Trophoblast cell (in vitro differentiated cells and primary cell): Measurements from ENCODE around the gene SRF.

Experiments
- DNase-seq, 2 donors: peaks; one replicate each; pipeline ENCODE4 v3.0.0-alpha.2; 2016
- H2AFZ ChIP-seq: 2 replicates; pipeline ENCODE4 v1.6.1; 2013; ENCODE audit warnings: low read length, moderate library complexity, mild to moderate bottlenecking; ENCODE audit not compliant: insufficient read depth, poor library complexity
- H2AK5ac ChIP-seq: 2 replicates; pipeline ENCODE4 v1.6.1; 2013; ENCODE audit warnings: mild to moderate bottlenecking, low read length
- H2BK120ac ChIP-seq: 2 replicates; pipeline ENCODE4 v1.6.1; 2013; ENCODE audit warnings: low read length, mild to moderate bottlenecking, moderate library complexity; ENCODE audit not compliant: insufficient read depth, poor library complexity
- H2BK12ac ChIP-seq: 2 replicates; pipeline ENCODE4 v1.6.1; 2013; ENCODE audit warnings: mild to moderate bottlenecking, low read length, moderate library complexity
- H2BK5ac ChIP-seq: 2 replicates; pipeline ENCODE4 v1.6.1; 2013; ENCODE audit warnings: low read length, low read depth, moderate library complexity, mild to moderate bottlenecking; ENCODE audit not compliant: poor library complexity
- H3K14ac ChIP-seq: 2 replicates; pipeline ENCODE4 v1.6.1; 2013; ENCODE audit warnings: mild to moderate bottlenecking, low read length
- H3K18ac ChIP-seq: 2 replicates; pipeline ENCODE4 v1.6.1; 2013; ENCODE audit warnings: mild to moderate bottlenecking, low read length
- H3K23ac ChIP-seq: 2 replicates; pipeline ENCODE4 v1.6.1; 2013; ENCODE audit warnings: low read length
- H3K27ac ChIP-seq: 2 replicates; pipeline ENCODE4 v1.5.1; 2013; ENCODE audit warnings: low read depth, mild to moderate bottlenecking, inconsistent platforms, low read length, moderate library complexity
- H3K27me3 ChIP-seq: 2 replicates; pipeline ENCODE4 v1.6.1; 2013; ENCODE audit warnings: inconsistent platforms, mild to moderate bottlenecking, low read length, moderate library complexity; ENCODE audit not compliant: insufficient read depth
- H3K36me3 ChIP-seq, 2 experiments: 1 replicate in 1 of 2; 2 replicates in 1 of 2; pipeline ENCODE4 v1.6.1; 2013; ENCODE audit warnings: low read length in 2 of 2, mild to moderate bottlenecking in 2 of 2, moderate library complexity in 1 of 2; ENCODE audit not compliant: insufficient read depth in 2 of 2, control insufficient read depth in 1 of 2
- H3K4ac ChIP-seq: 2 replicates; pipeline ENCODE4 v1.6.1; 2013; ENCODE audit warnings: low read depth, mild to moderate bottlenecking, low read length, moderate library complexity
- H3K4me1 ChIP-seq, 2 experiments: 1 replicate in 1 of 2; 2 replicates in 1 of 2; pipeline ENCODE4 v1.6.1; 2013; ENCODE audit warnings: low read length in 2 of 2, mild to moderate bottlenecking in 2 of 2, moderate library complexity in 1 of 2; ENCODE audit not compliant: insufficient read depth in 2 of 2, control insufficient read depth in 1 of 2
- H3K4me2 ChIP-seq: 2 replicates; pipeline ENCODE4 v1.6.1; 2013; ENCODE audit warnings: inconsistent platforms, mild to moderate bottlenecking, low read length, moderate library complexity
- H3K4me3 ChIP-seq: 2 replicates; pipeline ENCODE4 v1.5.1; 2013; ENCODE audit warnings: mild to moderate bottlenecking, low read depth, low read length, inconsistent platforms
- H3K79me1 ChIP-seq: one replicate; pipeline ENCODE4 v1.6.1; 2013; ENCODE audit warnings: low read length
- H3K79me2 ChIP-seq: 2 replicates; pipeline ENCODE4 v1.6.1; 2013; ENCODE audit warnings: low read length, mild to moderate bottlenecking; ENCODE audit not compliant: control insufficient read depth, insufficient read depth, poor library complexity
- H3K9ac ChIP-seq: 2 replicates; pipeline ENCODE4 v1.6.1; 2013; ENCODE audit warnings: mild to moderate bottlenecking, low read length
- H3K9me3 ChIP-seq: 2 replicates; pipeline ENCODE4 v1.6.1; 2013; ENCODE audit warnings: low read depth, mild to moderate bottlenecking, control low read depth, inconsistent platforms, low read length; ENCODE audit not compliant: insufficient read depth
- H4K12ac ChIP-seq: 2 replicates; pipeline ENCODE4 v1.6.1; 2013; ENCODE audit warnings: low read depth, mild to moderate bottlenecking, low read length, moderate library complexity
- H4K8ac ChIP-seq: 2 replicates; pipeline ENCODE4 v1.6.1; 2013; ENCODE audit warnings: low read depth, mild to moderate bottlenecking, low read length, moderate library complexity
- H4K91ac ChIP-seq: one replicate; pipeline ENCODE4 v1.6.1; 2013; ENCODE audit warnings: low read depth, mild to moderate bottlenecking, low read length, moderate library complexity
- WGBS: extraction: QIAGEN DNeasy Blood & Tissue Kit; methylation state at CpG from one replicate; pipeline ENCODE4 v1.1.7; 2013; ENCODE audit warnings: missing lambda C conversion rate; ENCODE audit not compliant: insufficient read length, insufficient coverage; ENCODE audit errors: extremely low coverage; 5-methylcytosine and 5-hydroxymethylcytosine counted together

Gene SRF

GRCh38 chr6:43163899-43164298 lies 7.2 kb upstream of the SRF start:
- no peak overlapping the region for H3K18ac ChIP-seq
- no peak overlapping the region for H3K9ac ChIP-seq
- no peak overlapping the region for H3K4ac ChIP-seq
- no peak overlapping the region for H4K12ac ChIP-seq
- no peak overlapping the region for H2AK5ac ChIP-seq
- H3K4me2 ChIP-seq: no peak overlapping the region
- no peak overlapping the region for H2BK5ac ChIP-seq
- H4K8ac ChIP-seq: no peak overlapping the region
- H3K79me2 ChIP-seq: no peaks in the 10 kb centered on the region
- no peak for DNase-seq
- H2BK120ac ChIP-seq: no peak overlapping the region
- no peak overlapping the region for H3K4me3 ChIP-seq
- no peaks in the 10 kb centered on the region for H3K4me1 ChIP-seq
- no peaks in the 10 kb centered on the region for H3K79me1 ChIP-seq
- no peak overlapping the region for H3K23ac ChIP-seq
- H4K91ac ChIP-seq: no peak overlapping the region
- H2AFZ ChIP-seq: no peak overlapping the region
- no peaks in the 10 kb centered on the region for H3K27me3 ChIP-seq
- no peaks in the 10 kb centered on the region for H3K9me3 ChIP-seq
- no peak overlapping the region for H2BK12ac ChIP-seq
- H3K14ac ChIP-seq: no peak overlapping the region
- no peak overlapping the region for H3K27ac ChIP-seq
- H3K36me3 ChIP-seq: peaks cover 28 to 31% of the 10 kb centered on the region in 2 experiments

- Histone ChIP-seq H3K79me2 (peaks cover 23% of the 10 kb centered on the region), H3K36me3 (peaks cover 6 to 7% of the 10 kb centered on the region in 2 experiments), H4K12ac (peak overlapping the region; percentile 54), H4K8ac (peak overlapping the region; percentile 93), H3K4me3 (peak overlapping the region; percentile 71), H3K23ac (no peak overlapping the region), H2BK120ac (peak overlapping the region; percentile 82), H4K91ac (peak overlapping the region; percentile 94), H3K9ac (peak overlapping the region; percentile 72), H3K27ac (peak overlapping the region; percentile 89), H3K9me3 (no peaks in the 10 kb centered on the region), H2AK5ac (peak overlapping the region; percentile 69), H3K27me3 (no peaks in the 10 kb centered on the region), H3K4ac (peak overlapping the region; percentile 43), H3K79me1 (peaks cover 25% of the 10 kb centered on the region), H3K4me1 (peaks cover 13 to 14% of the 10 kb centered on the region in 2 experiments), H3K14ac (peak overlapping the region; percentile 78), H2AFZ (peak overlapping the region; percentile 80), H2BK5ac (peak overlapping the region; percentile 90), H3K18ac (peak overlapping the region; percentile 89), H2BK12ac (peak overlapping the region; percentile 18), H3K4me2 (peak overlapping the region; percentile 61)
- WGBS: no CpG with 5 or more reads among the region's 18 CpGs
- DNase-seq: peak; percentile 37 to 66
Observed at GRCh38 chr6:43170417-43170930, 595 bp upstream of the SRF start.

- Histone ChIP-seq H3K27ac (peak overlapping the region; percentile 86), H3K4ac (peak overlapping the region; percentile 99), H3K18ac (peak overlapping the region; percentile 97), H4K91ac (peak overlapping the region; percentile 96), H3K23ac (no peak overlapping the region), H3K14ac (peak overlapping the region; percentile 99), H3K4me3 (peak overlapping the region; percentile 99), H4K8ac (peak overlapping the region; percentile 91), H3K79me2 (peaks cover 23% of the 10 kb centered on the region), H3K9ac (peak overlapping the region; percentile 98), H2BK12ac (peak overlapping the region; percentile 53), H3K9me3 (no peaks in the 10 kb centered on the region), H2AK5ac (peak overlapping the region; percentile 90), H3K79me1 (peaks cover 25% of the 10 kb centered on the region), H3K4me1 (peaks cover 13 to 14% of the 10 kb centered on the region in 2 experiments), H3K27me3 (no peaks in the 10 kb centered on the region), H2BK5ac (peak overlapping the region; percentile 95), H3K36me3 (peaks cover 18 to 19% of the 10 kb centered on the region in 2 experiments), H2BK120ac (peak overlapping the region; percentile 96), H3K4me2 (peak overlapping the region; percentile 74), H4K12ac (peak overlapping the region; percentile 88), H2AFZ (peak overlapping the region; percentile 85)
- no CpG with 5 or more reads among the region's 57 CpGs for WGBS
- peak in 1 of 2 donors; percentile 31 for DNase-seq
Observed at GRCh38 chr6:43171707-43172103, 636 bp downstream of the SRF start.

- peak overlapping the region; percentile 97 for H3K18ac ChIP-seq
- H2BK120ac ChIP-seq: peak overlapping the region; percentile 96
- H3K79me2 ChIP-seq: peaks cover 23% of the 10 kb centered on the region
- no peaks in the 10 kb centered on the region for H3K9me3 ChIP-seq
- H2AK5ac ChIP-seq: peak overlapping the region; percentile 90
- peak overlapping the region; percentile 98 for H3K9ac ChIP-seq
- DNase-seq: peak in 1 of 2 donors; percentile 50
- peak overlapping the region; percentile 95 for H2BK5ac ChIP-seq
- peaks cover 19 to 20% of the 10 kb centered on the region in 2 experiments for H3K36me3 ChIP-seq
- H3K23ac ChIP-seq: no peak overlapping the region
- peak overlapping the region; percentile 53 for H2BK12ac ChIP-seq
- peak overlapping the region; percentile 99 for H3K4me3 ChIP-seq
- peak overlapping the region; percentile 99 for H3K4ac ChIP-seq
- no peaks in the 10 kb centered on the region for H3K27me3 ChIP-seq
- H3K14ac ChIP-seq: peak overlapping the region; percentile 99
- H3K4me2 ChIP-seq: peak overlapping the region; percentile 74
- no CpG with 5 or more reads among the region's 46 CpGs for WGBS
- peak overlapping the region; percentile 86 for H3K27ac ChIP-seq
- H4K12ac ChIP-seq: peak overlapping the region; percentile 88
- H4K8ac ChIP-seq: peak overlapping the region; percentile 91
- peak overlapping the region; percentile 85 for H2AFZ ChIP-seq
- H3K4me1 ChIP-seq: peaks cover 13 to 14% of the 10 kb centered on the region in 2 experiments
- H4K91ac ChIP-seq: peak overlapping the region; percentile 96
- peaks cover 25% of the 10 kb centered on the region for H3K79me1 ChIP-seq
Observed at GRCh38 chr6:43172104-43173007, 1.3 kb downstream of the SRF start.
